ENCODE measurements around the gene WDR5B.

GRCh38 chr3:122391681-122392446 lies 24.0 kb downstream of the WDR5B start:
- no peak for TF ChIP-seq POLR2A (IDR thresholded peaks at IDR 0.05)
- no peak for TF ChIP-seq CTCF (IDR thresholded peaks at IDR 0.05)
- no peak for TF ChIP-seq POLR2AphosphoS5 (IDR thresholded peaks at IDR 0.05)
